Measurements from ENCODE around the gene CD163L1. TPM values are rescaled to one million over a fixed set of nuclear protein-coding genes. Genes with fewer than 3 reads are reported as not detected.
A peak's percentile ranks its signal among the peaks of the same experiment; 100 is the strongest.

Gene CD163L1
- total and polyA plus RNA-seq, 2 of the 8 experiments (the other 6 are each of a cell fraction or from before 2014, with no cell fraction given): 0.11 to 0.22 TPM

DNA sequence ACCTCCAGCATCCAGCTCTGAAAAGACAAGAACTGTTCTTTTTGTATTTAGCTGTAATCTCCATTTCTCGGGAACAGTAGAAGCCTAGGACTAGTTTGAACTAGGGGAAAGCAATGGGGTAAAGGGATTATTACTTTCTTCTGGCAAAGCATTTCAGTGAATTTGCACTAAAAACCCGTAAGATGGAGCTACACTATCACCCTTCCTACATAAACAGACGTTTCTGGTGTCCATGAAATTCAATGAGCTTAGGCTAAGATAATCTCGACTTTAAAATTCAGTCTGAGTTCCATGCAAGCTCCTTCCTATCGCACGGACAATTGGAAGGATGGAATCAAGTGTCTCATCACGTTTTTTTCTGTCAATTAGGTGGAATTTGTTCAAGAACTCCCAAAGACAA lies 116.0 kb downstream of the CD163L1 start:
- CTCF ChIA-PET (ENCODE audit: partially characterized antibody): interaction anchor here (1.6 kb wide), 1 partner anchor 9 kb away, joined by 5 read pairs; no protein-coding TSS in a partner anchor
- H3K4me2 ChIP-seq (ENCODE audit: insufficient read depth in 1 of 2, low read depth in 2 of 2, low read length in 2 of 2): no peak overlapping the region
- no peak for TF ChIP-seq CHD1 (IDR thresholded peaks at IDR 0.05; ENCODE audit: low read depth, low read length)
- TF ChIP-seq TAF7 (optimal IDR thresholded peaks at IDR 0.05; ENCODE audit: borderline replicate concordance, low read depth, low read length): no peak
- TF ChIP-seq BCL11A (IDR thresholded peaks at IDR 0.05; ENCODE audit: low read depth in 2 of 2, low read length in 2 of 2): no peak
- TF ChIP-seq FOSL1 (IDR thresholded peaks at IDR 0.05; ENCODE audit: insufficient read depth, low read depth, low read length): no peak
- TF ChIP-seq, protein P1, sequence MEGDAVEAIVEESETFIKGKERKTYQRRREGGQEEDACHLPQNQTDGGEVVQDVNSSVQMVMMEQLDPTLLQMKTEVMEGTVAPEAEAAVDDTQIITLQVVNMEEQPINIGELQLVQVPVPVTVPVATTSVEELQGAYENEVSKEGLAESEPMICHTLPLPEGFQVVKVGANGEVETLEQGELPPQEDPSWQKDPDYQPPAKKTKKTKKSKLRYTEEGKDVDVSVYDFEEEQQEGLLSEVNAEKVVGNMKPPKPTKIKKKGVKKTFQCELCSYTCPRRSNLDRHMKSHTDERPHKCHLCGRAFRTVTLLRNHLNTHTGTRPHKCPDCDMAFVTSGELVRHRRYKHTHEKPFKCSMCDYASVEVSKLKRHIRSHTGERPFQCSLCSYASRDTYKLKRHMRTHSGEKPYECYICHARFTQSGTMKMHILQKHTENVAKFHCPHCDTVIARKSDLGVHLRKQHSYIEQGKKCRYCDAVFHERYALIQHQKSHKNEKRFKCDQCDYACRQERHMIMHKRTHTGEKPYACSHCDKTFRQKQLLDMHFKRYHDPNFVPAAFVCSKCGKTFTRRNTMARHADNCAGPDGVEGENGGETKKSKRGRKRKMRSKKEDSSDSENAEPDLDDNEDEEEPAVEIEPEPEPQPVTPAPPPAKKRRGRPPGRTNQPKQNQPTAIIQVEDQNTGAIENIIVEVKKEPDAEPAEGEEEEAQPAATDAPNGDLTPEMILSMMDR (IDR thresholded peaks at IDR 0.05; ENCODE audit: control extremely low read depth in 1 of 3, insufficient read depth in 1 of 3, low read depth in 1 of 3, low read length in 3 of 3): no peak
- TF ChIP-seq BACH1 (IDR thresholded peaks at IDR 0.05; ENCODE audit: low read length): no peak
- no peak for TF ChIP-seq CREB1 (IDR thresholded peaks at IDR 0.05)
- TF ChIP-seq POU5F1 (IDR thresholded peaks at IDR 0.05; ENCODE audit: low read depth, low read length): no peak
- no peak for TF ChIP-seq HDAC2 (IDR thresholded peaks at IDR 0.05; ENCODE audit: borderline replicate concordance in 1 of 2, low read depth in 2 of 2, low read length in 2 of 2)
- no peak for TF ChIP-seq CTBP2 (IDR thresholded peaks at IDR 0.05; ENCODE audit: borderline replicate concordance, insufficient read depth, insufficient read length, low read length)
- no peak for TF ChIP-seq KDM1A (IDR thresholded peaks at IDR 0.05; ENCODE audit: borderline replicate concordance, low read length)
- no peak for TF ChIP-seq POLR2AphosphoS5 (IDR thresholded peaks at IDR 0.05; ENCODE audit: low read depth, low read length)

More for the DNA sequence above, 116.0 kb downstream of the CD163L1 start:
- Histone ChIP-seq H2BK120ac (replicated peaks; ENCODE audit: low read depth, low read length) (no peak overlapping the region), H2BK15ac (ENCODE audit: low read length) (no peak overlapping the region), H3K14ac (ENCODE audit: insufficient read length) (no peak overlapping the region), H4K91ac (replicated peaks; ENCODE audit: insufficient read length, low read length) (no peak overlapping the region), H4K8ac (ENCODE audit: extremely low read depth, insufficient read depth, low read length) (no peak overlapping the region), H3K79me1 (ENCODE audit: low read depth, low read length) (no peaks in the 10 kb centered on the region), H3K79me2 (ENCODE audit: control insufficient read depth in 1 of 2, insufficient read depth in 2 of 2, low read length in 2 of 2) (no peaks in the 10 kb centered on the region), H3K27me3 (replicated peaks in 1 of 4; ENCODE audit: control insufficient read depth in 3 of 4, extremely low read depth in 1 of 4, insufficient read depth in 3 of 4, low read length in 3 of 4) (no peaks in the 10 kb centered on the region), H2BK12ac (ENCODE audit: low read depth, low read length) (no peak overlapping the region), H3K4me1 (replicated peaks in 1 of 4; ENCODE audit: control insufficient read depth in 3 of 4, insufficient read depth in 4 of 4, low read length in 3 of 4) (no peaks in the 10 kb centered on the region), H2AK5ac (ENCODE audit: low read depth, low read length) (no peak overlapping the region), H3K23me2 (ENCODE audit: low read depth, low read length) (no peaks in the 10 kb centered on the region), H3K4ac (replicated peaks; ENCODE audit: insufficient read length, low read depth, low read length) (no peak overlapping the region), H3K9me3 (ENCODE audit: insufficient read depth in 2 of 2, low read depth in 1 of 2, low read length in 1 of 2) (peaks cover 12% of the 10 kb centered on the region in 2 experiments), H3K4me3 (ENCODE audit: extremely low read depth in 1 of 4, insufficient read depth in 2 of 4, low read depth in 3 of 4, low read length in 4 of 4) (no peak overlapping the region), H2BK5ac (ENCODE audit: low read depth, low read length) (no peak overlapping the region), H4K20me1 (replicated peaks in 1 of 2; ENCODE audit: control insufficient read depth in 1 of 2, insufficient read depth in 2 of 2, low read length in 2 of 2) (no peaks in the 10 kb centered on the region), H2AFZ (ENCODE audit: low read length) (peak overlapping the region; percentile 84), H3K56ac (replicated peaks; ENCODE audit: insufficient read length, low read depth, low read length) (no peak overlapping the region), H3K9ac (replicated peaks in 1 of 4; ENCODE audit: extremely low read depth in 1 of 4, low read depth in 3 of 4, low read length in 3 of 4) (no peak overlapping the region), H3K23ac (ENCODE audit: insufficient read length) (no peak overlapping the region), H4K5ac (ENCODE audit: insufficient read length, low read depth, low read length) (no peak overlapping the region), H2BK20ac (ENCODE audit: low read length) (no peak overlapping the region), H3K36me3 (ENCODE audit: control insufficient read depth in 2 of 4, insufficient read depth in 4 of 4, low read length in 3 of 4) (no peaks in the 10 kb centered on the region; a peak in 1 of 8 replicates), H3K18ac (ENCODE audit: extremely low read depth, low read length) (no peak overlapping the region), H3K27ac (ENCODE audit: low read depth, low read length) (no peak overlapping the region)
- FAIRE-seq: peak; percentile 45
- DNase-seq (ENCODE audit: low read depth in 1 of 2, low spot score in 2 of 2): no peak
- POLR2A ChIA-PET (ENCODE audit: partially characterized antibody): no interaction called here
- 85% methylated on average over 7 of the region's 7 CpGs; no CpG with 5 or more reads in 1 of the 2 experiments for WGBS, 2 experiments (ENCODE audit: extremely low coverage in 1 of 2, insufficient coverage in 1 of 2, insufficient read length in 1 of 2, insufficient replicate concordance in 2 of 2, low coverage in 1 of 2, low lambda C conversion rate in 2 of 2, missing lambda C conversion rate in 1 of 2)
